Hematopoietic multipotent progenitor cell treated with erythropoietin and hydrocortisone succinate and interleukin-3 and kit ligand, for 6 days (in vitro differentiated cells): ENCODE measurements around the gene ATP5IF1.

ENCODE experiments used
- DNase-seq: peaks from one replicate; pipeline ENCODE4 v3.0.0-alpha.2; 2015

ATP5IF1 gene

GRCh38 chr1:28267633-28268032, 31.7 kb downstream of the ATP5IF1 start:
- no peak for DNase-seq

- DNase-seq = no peak
These were observed 33.6 kb downstream of the ATP5IF1 start for GRCh38 chr1:28269529-28269928.

- no peak for DNase-seq
These were observed 36.4 kb downstream of the ATP5IF1 start for GRCh38 chr1:28272215-28272852.

GRCh38 chr1:28273216-28273860, 37.4 kb downstream of the ATP5IF1 start:
- DNase-seq = no peak

GRCh38 chr1:28278763-28279162, 42.8 kb downstream of the ATP5IF1 start:
- peak; percentile 62 for DNase-seq

GRCh38 chr1:28279721-28280120, 43.8 kb downstream of the ATP5IF1 start:
- DNase-seq = no peak

GRCh38 chr1:28280501-28280900, 44.6 kb downstream of the ATP5IF1 start:
- DNase-seq = no peak

GRCh38 chr1:28280977-28281381, 45.1 kb downstream of the ATP5IF1 start:
- no peak for DNase-seq

- DNase-seq = no peak
These were observed 45.9 kb downstream of the ATP5IF1 start for GRCh38 chr1:28281608-28282425.

- no peak for DNase-seq
These were observed 46.8 kb downstream of the ATP5IF1 start for GRCh38 chr1:28282426-28283407.

- DNase-seq = peak; percentile 30
These were observed 50.2 kb downstream of the ATP5IF1 start for GRCh38 chr1:28286111-28286510.
